Measurements from ENCODE around the gene DGCR6. TPM values are rescaled to one million over a fixed set of nuclear protein-coding genes. Genes with fewer than 3 reads are reported as not detected.
"Not testable (repeated sequence)": the region's sequence is repeated elsewhere in the genome, so short reads cannot be mapped to it uniquely, and the experiment has no call there.

The DGCR6 gene
- total RNA-seq, 3 donors from 2014 or later = 0.39 to 1.7 (median 0.55) TPM

- ATAC-seq; intact Hi-C loops (cut with DNase I, micrococcal nuclease); H3K9me3 ChIP-seq; H3K36me3 ChIP-seq (ENCODE audit: low read depth); H3K4me1 ChIP-seq (ENCODE audit: low read depth); H3K4me3 ChIP-seq: not testable (repeated sequence)
- DNase-seq = peak in 1 of 3 donors; percentile 8
Measured at GRCh38 chr22:18958738-18959137, 52.6 kb downstream of the DGCR6 start.

- H3K36me3 ChIP-seq (ENCODE audit: low read depth); ATAC-seq; H3K4me1 ChIP-seq (ENCODE audit: low read depth); H3K4me3 ChIP-seq; intact Hi-C loops (cut with DNase I, micrococcal nuclease); H3K9me3 ChIP-seq: not testable (repeated sequence)
- DNase-seq = peak in 1 of 3 donors; percentile 9
Measured at GRCh38 chr22:18959266-18959665, 53.1 kb downstream of the DGCR6 start.

- H3K4me3 ChIP-seq; H3K36me3 ChIP-seq (ENCODE audit: low read depth); ATAC-seq; intact Hi-C loops (cut with DNase I, micrococcal nuclease); H3K4me1 ChIP-seq (ENCODE audit: low read depth); H3K9me3 ChIP-seq: not testable (repeated sequence)
- peak in 2 of 3 donors; percentile 8 to 29 for DNase-seq
Measured at GRCh38 chr22:18959741-18960140, 53.6 kb downstream of the DGCR6 start.

- H3K36me3 ChIP-seq (ENCODE audit: low read depth); H3K4me3 ChIP-seq; ATAC-seq; H3K9me3 ChIP-seq; intact Hi-C loops (cut with DNase I, micrococcal nuclease); H3K4me1 ChIP-seq (ENCODE audit: low read depth): not testable (repeated sequence)
- DNase-seq = peak in 1 of 3 donors; percentile 9
Measured at GRCh38 chr22:18960166-18960820, 54.2 kb downstream of the DGCR6 start.

GRCh38 chr22:18961201-18961600 is 55.1 kb downstream of the DGCR6 start:
- H3K4me3 ChIP-seq; ATAC-seq; intact Hi-C loops (cut with DNase I, micrococcal nuclease); H3K4me1 ChIP-seq (ENCODE audit: low read depth); H3K9me3 ChIP-seq; H3K36me3 ChIP-seq (ENCODE audit: low read depth): not testable (repeated sequence)
- peak in 1 of 3 donors; percentile 25 for DNase-seq

Other genes with a start within 250 kb of the DGCR6 start
- 1 to 10 TPM; 4.9 to 7.5 (median 5.3) TPM for gene PRODH, start 30.0 kb downstream of the DGCR6 start, total RNA-seq
- 100 to 1,000 TPM in 1 of 3 donors, 10 to 100 TPM in 2; 68.4 to 100 (median 79.8) TPM for gene DGCR2, start 216.1 kb downstream of the DGCR6 start, total RNA-seq
- not detected for gene TSSK2, start 225.0 kb downstream of the DGCR6 start, total RNA-seq
- gene ESS2, start 238.3 kb downstream of the DGCR6 start, total RNA-seq = 10 to 100 TPM; 10.2 to 18.1 (median 11.0) TPM
- not detected for gene GSC2, start 244.0 kb downstream of the DGCR6 start, total RNA-seq